Hindlimb muscle (tissue), 1 donor: Measurements from ENCODE around the gene ANKHD1. TPM values are rescaled to one million over a fixed set of nuclear protein-coding genes. Genes with fewer than 3 reads are reported as not detected.

Experiments
- polyA plus RNA-seq: library from polyadenylated mRNA; unstranded; fragments of 120-200 nt; gene quantifications from one replicate; pipeline ENCODE4 v1.2.1, GENCODE V29; 2013; ENCODE audit not compliant: insufficient read length

Gene ANKHD1
- polyA plus RNA-seq, 1 donor: 63.9 TPM

Other genes starting within 250 kb of the ANKHD1 start
- gene CYSTM1, start 226.6 kb upstream of the ANKHD1 start, polyA plus RNA-seq: 28.2 TPM
- 63.7 TPM for gene PFDN1, start 98.7 kb upstream of the ANKHD1 start, polyA plus RNA-seq
- gene HBEGF, start 55.2 kb upstream of the ANKHD1 start, polyA plus RNA-seq: 19.4 TPM
- 0.18 TPM for gene SLC4A9, start 41.6 kb upstream of the ANKHD1 start, polyA plus RNA-seq
- gene EIF4EBP3, start 145.8 kb downstream of the ANKHD1 start, polyA plus RNA-seq: 8.6 TPM
- gene SRA1, start 155.6 kb downstream of the ANKHD1 start, polyA plus RNA-seq: 20.5 TPM
- gene APBB3, start 162.8 kb downstream of the ANKHD1 start, polyA plus RNA-seq: 28.8 TPM
- gene SLC35A4, start 163.0 kb downstream of the ANKHD1 start, polyA plus RNA-seq: 59.9 TPM
- gene CD14, start 231.3 kb downstream of the ANKHD1 start, polyA plus RNA-seq: 30.9 TPM
- 11.0 TPM for gene TMCO6, start 237.6 kb downstream of the ANKHD1 start, polyA plus RNA-seq
- 57.7 TPM for gene NDUFA2, start 245.8 kb downstream of the ANKHD1 start, polyA plus RNA-seq
- 104 TPM for gene IK, start 246.0 kb downstream of the ANKHD1 start, polyA plus RNA-seq